Measurements from ENCODE around the gene PMM1. TPM values are rescaled to one million over a fixed set of nuclear protein-coding genes. Genes with fewer than 3 reads are reported as not detected.
"Not testable (repeated sequence)": the region's sequence is repeated elsewhere in the genome, so short reads cannot be mapped to it uniquely, and the experiment has no call there.

PMM1 gene
- 10 to 100 TPM; 13.8 to 26.6 (median 21.9) TPM for total RNA-seq
- polyA plus RNA-seq: 10 to 100 TPM; 18.1 to 43.5 TPM
- long read RNA-seq, donor 1, transcript PMM1-201 (8 exons, 1,298 nt): major isoform, 17 of 25 reads
- long read RNA-seq, donor 1, partial matches to known transcripts: 4 of 25 reads
- long read RNA-seq, donor 1, other reads (novel, unspliced or antisense): 3 of 25 reads
- long read RNA-seq, donor 2, transcript PMM1-201 (8 exons, 1,298 nt): major isoform, 23 of 34 reads
- long read RNA-seq, donor 2, partial matches to known transcripts: 1 of 34 reads
- long read RNA-seq, donor 2, other reads (novel, unspliced or antisense): 8 of 34 reads
- long read RNA-seq, donor 3, transcript PMM1-201 (8 exons, 1,298 nt): major isoform, 13 of 16 reads
- long read RNA-seq, donor 3, partial matches to known transcripts: 0 of 16 reads
- long read RNA-seq, donor 3, other reads (novel, unspliced or antisense): 1 of 16 reads

- H3K9me3 ChIP-seq: no peaks in the 10 kb centered on the region
- peak; percentile 100 for DNase-seq
- intact Hi-C loops (cut with DNase I): loop anchor here in 7 of 10 donors (1.0 to 10.0 kb wide), 5 partner anchors 42 to 195 kb away; partner anchors contain the start of gene POLR3H (in 5 of the 7)
- whole genome bisulfite sequencing, 2 donors: 1% methylated on average over 61 of the region's 61 CpGs
- peaks cover 4 to 27% (median 19%) of the 10 kb centered on the region in 9 donors for H3K4me1 ChIP-seq
- H3K27me3 ChIP-seq: no peaks in the 10 kb centered on the region
- peak within 1 kb of the TSS; percentile 68 to 97 (median 92) for H3K4me3 ChIP-seq
- TF ChIP-seq CTCF (IDR thresholded peaks at IDR 0.05): no peak
- H3K36me3 ChIP-seq: peaks cover 0 to 10% (median 0%) of the 10 kb centered on the region in 9 donors
- peak; percentile 98 to 100 (median 99) for ATAC-seq
- H3K27ac ChIP-seq: peak within 1 kb of the TSS in 9 of 10 donors; percentile 58 to 90 (median 78)
Measured at GRCh38 chr22:41589391-41590241, at the start of gene PMM1. Gene PMM1, minus strand, starts transcription at chr22:41589840. Its CDS starts 35 bp downstream, at chr22:41589805.

GRCh38 chr22:41638748-41639147, 49.1 kb upstream of the PMM1 start:
- WGBS, 2 donors: 87 to 88% methylated on average over 5 of the region's 5 CpGs
- peaks cover 0 to 100% (median 74%) of the 10 kb centered on the region in 9 donors for H3K36me3 ChIP-seq

GRCh38 chr22:41638124-41638523, 48.5 kb upstream of the PMM1 start:
- peaks cover 0 to 20% (median 7%) of the 10 kb centered on the region in 9 donors for H3K4me1 ChIP-seq
- WGBS, 2 donors: 93 to 96% methylated on average over 5 of the region's 5 CpGs
- DNase-seq (no peak), ATAC-seq (no peak)
- H3K9me3 ChIP-seq: no peaks in the 10 kb centered on the region
- intact Hi-C loops (cut with DNase I): no loop called here
- peaks cover 0 to 100% (median 68%) of the 10 kb centered on the region in 9 donors for H3K36me3 ChIP-seq
- H3K27me3 ChIP-seq: no peaks in the 10 kb centered on the region
- H3K4me3 ChIP-seq: no peak overlapping the region
- TF ChIP-seq CTCF (IDR thresholded peaks at IDR 0.05): no peak
- no peak overlapping the region for H3K27ac ChIP-seq

More at GRCh38 chr22:41638748-41639147, 49.1 kb upstream of the PMM1 start:
- TF ChIP-seq CTCF (IDR thresholded peaks at IDR 0.05): no peak
- H3K27me3 ChIP-seq: no peaks in the 10 kb centered on the region
- H3K9me3 ChIP-seq: no peaks in the 10 kb centered on the region
- H3K4me3 ChIP-seq: no peak overlapping the region
- H3K27ac ChIP-seq: no peak overlapping the region
- DNase-seq: no peak
- H3K4me1 ChIP-seq: peaks cover 0 to 20% (median 7%) of the 10 kb centered on the region in 9 donors
- ATAC-seq: no peak
- intact Hi-C loops (cut with DNase I): no loop called here

- intact Hi-C loops (cut with DNase I); H3K4me3 ChIP-seq; DNase-seq; H3K9me3 ChIP-seq; H3K27me3 ChIP-seq; H3K27ac ChIP-seq; ATAC-seq: not testable (repeated sequence)
- peaks cover 0 to 20% (median 7%) of the 10 kb centered on the region in 9 donors for H3K4me1 ChIP-seq
- peaks cover 0 to 100% (median 63%) of the 10 kb centered on the region in 9 donors for H3K36me3 ChIP-seq
- WGBS, 2 donors: 96 to 98% methylated on average over 8 of the region's 8 CpGs
Measured at GRCh38 chr22:41637623-41638022, 48.0 kb upstream of the PMM1 start.

All from heart right ventricle (tissue), 16 donors.